Measurements from ENCODE around the gene CCDC70. TPM values are rescaled to one million over a fixed set of nuclear protein-coding genes. Genes with fewer than 3 reads are reported as not detected.

The CCDC70 gene
- total RNA-seq, 1 donor from 2014 or later: not detected

GRCh38 chr13:51816604-51817249 lies 45.0 kb upstream of the CCDC70 start:
- Mint-ChIP-seq H3K4me3 (ENCODE audit: unreplicated experiment) (no peak overlapping the region), H3K4me1 (ENCODE audit: unreplicated experiment) (peaks cover 21% of the 10 kb centered on the region), H3K36me3 (ENCODE audit: low read depth, unreplicated experiment) (no peaks in the 10 kb centered on the region), H3K27me3 (ENCODE audit: unreplicated experiment) (peaks cover 6% of the 10 kb centered on the region), H3K27ac (ENCODE audit: unreplicated experiment) (no peak overlapping the region), H3K9me3 (ENCODE audit: unreplicated experiment) (no peaks in the 10 kb centered on the region)
- no peak for DNase-seq (ENCODE audit: low spot score)
- no peak for TF ChIP-seq CTCF (IDR thresholded peaks at IDR 0.05; ENCODE audit: unreplicated experiment)

- no peak for DNase-seq (ENCODE audit: low spot score)
- Mint-ChIP-seq H3K4me1 (ENCODE audit: unreplicated experiment) (peaks cover 14% of the 10 kb centered on the region), H3K4me3 (ENCODE audit: unreplicated experiment) (no peak overlapping the region), H3K9me3 (ENCODE audit: unreplicated experiment) (no peaks in the 10 kb centered on the region), H3K27ac (ENCODE audit: unreplicated experiment) (no peak overlapping the region), H3K27me3 (ENCODE audit: unreplicated experiment) (peaks cover 6% of the 10 kb centered on the region), H3K36me3 (ENCODE audit: low read depth, unreplicated experiment) (no peaks in the 10 kb centered on the region)
- no peak for TF ChIP-seq CTCF (IDR thresholded peaks at IDR 0.05; ENCODE audit: unreplicated experiment)
Measured at GRCh38 chr13:51817717-51818116, 44.1 kb upstream of the CCDC70 start.

GRCh38 chr13:51818276-51818675 lies 43.5 kb upstream of the CCDC70 start:
- Mint-ChIP-seq H3K27ac (ENCODE audit: unreplicated experiment) (no peak overlapping the region), H3K4me3 (ENCODE audit: unreplicated experiment) (no peak overlapping the region), H3K4me1 (ENCODE audit: unreplicated experiment) (peaks cover 12% of the 10 kb centered on the region), H3K36me3 (ENCODE audit: low read depth, unreplicated experiment) (no peaks in the 10 kb centered on the region), H3K27me3 (ENCODE audit: unreplicated experiment) (peaks cover 6% of the 10 kb centered on the region), H3K9me3 (ENCODE audit: unreplicated experiment) (no peaks in the 10 kb centered on the region)
- no peak for DNase-seq (ENCODE audit: low spot score)
- no peak for TF ChIP-seq CTCF (IDR thresholded peaks at IDR 0.05; ENCODE audit: unreplicated experiment)

GRCh38 chr13:51818781-51819511 lies 42.8 kb upstream of the CCDC70 start:
- no peak overlapping the region for H3K27ac Mint-ChIP-seq (ENCODE audit: unreplicated experiment)
- H3K4me3 Mint-ChIP-seq (ENCODE audit: unreplicated experiment): no peak overlapping the region
- peaks cover 12% of the 10 kb centered on the region for H3K4me1 Mint-ChIP-seq (ENCODE audit: unreplicated experiment)
- TF ChIP-seq CTCF (IDR thresholded peaks at IDR 0.05; ENCODE audit: unreplicated experiment): no peak
- peaks cover 6% of the 10 kb centered on the region for H3K27me3 Mint-ChIP-seq (ENCODE audit: unreplicated experiment)
- H3K9me3 Mint-ChIP-seq (ENCODE audit: unreplicated experiment): no peaks in the 10 kb centered on the region
- no peaks in the 10 kb centered on the region for H3K36me3 Mint-ChIP-seq (ENCODE audit: low read depth, unreplicated experiment)
- DNase-seq (ENCODE audit: low spot score): no peak

GRCh38 chr13:51819544-51819943 lies 42.2 kb upstream of the CCDC70 start:
- TF ChIP-seq CTCF (IDR thresholded peaks at IDR 0.05; ENCODE audit: unreplicated experiment): no peak
- Mint-ChIP-seq H3K4me3 (ENCODE audit: unreplicated experiment) (no peak overlapping the region), H3K4me1 (ENCODE audit: unreplicated experiment) (peaks cover 12% of the 10 kb centered on the region), H3K9me3 (ENCODE audit: unreplicated experiment) (no peaks in the 10 kb centered on the region), H3K27me3 (ENCODE audit: unreplicated experiment) (peaks cover 6% of the 10 kb centered on the region), H3K27ac (ENCODE audit: unreplicated experiment) (no peak overlapping the region), H3K36me3 (ENCODE audit: low read depth, unreplicated experiment) (no peaks in the 10 kb centered on the region)
- DNase-seq (ENCODE audit: low spot score): no peak
